SIG-M5 (cell line): ENCODE measurements around the gene NPTX1.

Source experiments
- DNase-seq: peaks from one replicate; lab custom pipeline; 2025; lab: John Stamatoyannopoulos, UW

The NPTX1 gene

DNA sequence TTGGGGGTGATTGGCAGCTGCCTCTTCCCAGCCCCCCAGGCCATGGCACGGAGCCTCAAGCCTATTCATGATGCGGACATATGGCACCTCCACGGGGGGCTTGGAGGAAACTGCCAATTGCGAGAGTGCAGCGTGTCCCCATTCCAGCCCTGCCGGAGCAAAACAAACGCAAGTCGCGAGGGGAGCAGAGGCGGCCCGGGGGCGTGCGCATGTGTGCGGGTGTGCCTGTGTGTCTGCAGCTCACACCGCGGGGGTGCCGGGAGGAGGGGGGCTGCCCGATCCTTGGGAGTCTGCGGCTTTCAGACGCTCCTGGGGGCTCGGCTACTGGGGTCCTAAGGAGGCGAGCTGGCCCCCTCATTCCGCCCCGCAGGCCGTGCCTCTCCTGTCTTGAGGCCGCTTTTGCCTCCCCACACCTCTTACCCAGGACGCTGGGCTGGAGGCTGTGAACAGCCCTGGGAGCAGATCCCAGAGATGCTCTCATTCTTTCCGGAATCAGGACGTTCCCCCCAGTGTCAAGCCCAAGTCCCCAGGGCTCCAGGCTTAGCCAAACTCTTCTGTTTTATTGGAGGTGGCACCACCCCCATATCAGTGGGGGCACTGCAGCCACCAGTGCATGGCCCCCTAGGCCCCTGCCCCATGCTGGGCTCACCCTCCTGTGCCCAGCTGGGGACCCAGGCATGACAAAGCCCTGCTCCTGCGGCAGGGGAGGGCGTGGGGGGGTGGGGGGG, 32.3 kb downstream of the NPTX1 start:
- DNase-seq: no peak

GRCh38 chr17:80443498-80443897, 32.9 kb downstream of the NPTX1 start:
- DNase-seq: no peak

DNA sequence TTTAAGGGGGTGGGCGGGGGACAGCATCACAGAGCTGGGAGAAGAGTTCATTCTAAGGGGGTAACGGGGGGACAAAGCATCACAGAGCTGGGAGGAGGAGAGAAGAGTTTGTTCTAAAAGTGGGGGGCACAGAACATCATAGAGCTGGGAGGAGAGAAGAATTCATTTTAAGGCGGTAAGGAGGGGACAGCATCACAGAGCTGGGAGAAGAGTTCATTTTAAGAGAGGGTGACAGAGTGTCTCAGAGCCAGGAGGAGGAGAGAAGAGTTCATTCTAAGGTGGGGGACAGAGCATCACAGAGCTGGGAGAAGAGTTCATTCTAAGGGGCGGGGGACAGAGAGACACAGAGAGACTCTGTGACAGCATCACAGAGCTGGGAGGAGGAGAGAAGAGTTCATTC, 33.6 kb downstream of the NPTX1 start:
- DNase-seq: no peak

GRCh38 chr17:80442323-80442659, 34.1 kb downstream of the NPTX1 start:
- no peak for DNase-seq

DNA sequence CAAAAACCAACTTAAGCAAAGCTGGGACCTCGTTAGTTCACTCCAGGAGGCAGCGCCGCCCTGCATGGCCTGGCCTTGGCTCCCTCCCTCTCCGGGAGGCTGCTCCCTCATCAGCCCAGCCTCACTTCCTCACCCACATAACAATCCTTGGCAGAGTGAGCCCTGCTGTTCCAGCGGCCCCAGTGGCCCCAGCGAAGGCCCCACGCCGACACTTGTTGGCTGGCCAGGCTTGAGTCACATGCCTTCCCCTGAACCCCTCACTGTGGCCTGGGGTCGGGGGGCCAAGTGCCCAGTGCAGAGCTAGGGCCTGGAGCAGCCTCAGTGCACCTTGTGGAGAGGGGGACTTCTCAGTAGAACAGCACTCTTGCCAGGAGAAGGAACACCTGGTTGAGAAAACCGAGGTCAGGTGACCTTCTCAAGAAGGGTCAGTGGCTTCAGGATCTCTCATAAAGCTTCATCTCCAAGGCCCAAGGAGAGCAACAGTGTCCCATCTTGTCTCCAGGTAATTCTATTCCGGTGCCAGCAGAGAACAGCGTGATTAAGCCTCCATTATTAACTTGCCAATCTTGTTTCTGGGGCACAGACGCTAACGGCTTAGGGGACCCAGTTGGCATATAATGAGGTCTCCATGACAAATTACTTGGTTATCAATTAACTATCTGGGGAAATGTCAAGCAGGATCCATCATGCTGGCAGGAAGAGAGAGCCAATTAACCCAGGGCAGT, 34.6 kb downstream of the NPTX1 start:
- no peak for DNase-seq

DNA sequence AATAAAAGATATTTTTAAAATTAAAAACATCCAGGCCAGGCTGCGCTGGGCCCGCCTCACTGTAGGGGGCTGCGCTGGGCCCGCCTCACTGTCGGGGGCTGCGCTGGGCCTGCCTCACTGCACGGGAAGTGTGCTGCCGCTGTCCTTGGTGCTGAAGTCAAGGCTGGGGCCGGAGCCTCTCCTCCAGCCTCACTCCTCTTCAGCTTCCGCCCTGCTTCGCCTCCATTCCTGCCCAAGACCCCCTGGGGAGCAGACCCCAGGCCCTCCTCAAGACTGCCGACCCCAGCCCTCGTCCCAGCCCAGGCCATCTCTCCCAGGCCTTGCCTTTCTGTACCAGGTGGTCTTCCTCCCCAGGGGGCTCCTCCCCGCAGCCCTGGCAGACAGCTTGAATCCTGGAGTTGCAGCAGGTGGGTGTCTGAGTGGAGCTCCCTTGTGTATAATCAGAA, 35.3 kb downstream of the NPTX1 start:
- DNase-seq: no peak

GRCh38 chr17:80439499-80439898, 36.9 kb downstream of the NPTX1 start:
- no peak for DNase-seq

- no peak for DNase-seq
Measured at GRCh38 chr17:80438806-80439205, 37.6 kb downstream of the NPTX1 start.

GRCh38 chr17:80437532-80437931, 38.9 kb downstream of the NPTX1 start:
- no peak for DNase-seq

- no peak for DNase-seq
Measured at GRCh38 chr17:80433916-80434666, 42.3 kb downstream of the NPTX1 start.

DNA sequence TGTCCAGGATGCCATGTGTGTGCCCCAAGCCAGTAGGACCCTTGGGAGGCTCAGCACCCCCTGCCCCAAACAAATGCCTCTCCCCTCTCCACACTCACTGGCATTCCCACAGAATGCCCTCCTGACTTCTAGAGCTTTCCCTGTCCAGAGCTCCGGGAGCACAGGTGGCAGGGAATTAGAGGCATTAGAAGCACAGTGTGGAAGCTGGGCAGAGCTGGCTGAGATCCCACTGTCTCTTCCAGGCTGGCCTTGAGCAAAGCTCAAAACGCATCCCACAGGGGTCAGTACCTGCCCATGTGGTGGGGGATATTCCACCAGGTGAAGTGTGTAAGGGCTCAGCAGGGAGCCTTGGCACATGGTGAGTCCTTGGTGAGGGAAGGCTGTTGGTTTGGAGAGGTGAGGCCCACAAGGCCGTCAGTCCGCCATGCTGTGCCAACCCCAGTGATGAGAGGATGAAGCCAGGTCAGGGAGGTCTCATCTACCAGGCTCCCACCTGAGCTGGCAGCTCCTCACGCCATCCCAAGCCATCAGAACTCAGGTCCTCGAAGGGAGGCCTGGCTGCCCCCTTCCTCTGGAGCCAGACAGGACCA, 43.4 kb downstream of the NPTX1 start:
- DNase-seq: no peak

GRCh38 chr17:80432350-80432955, 44.0 kb downstream of the NPTX1 start:
- DNase-seq: no peak

- no peak for DNase-seq
Measured at GRCh38 chr17:80431246-80432195, 44.9 kb downstream of the NPTX1 start.

- DNase-seq: no peak
Measured at GRCh38 chr17:80430446-80431245, 45.8 kb downstream of the NPTX1 start.

- DNase-seq: no peak
Measured at GRCh38 chr17:80429356-80430275, 46.8 kb downstream of the NPTX1 start.

- no peak for DNase-seq
Measured at GRCh38 chr17:80428796-80429195, 47.6 kb downstream of the NPTX1 start.

- DNase-seq: no peak
Measured at GRCh38 chr17:80428363-80428762, 48.0 kb downstream of the NPTX1 start.

GRCh38 chr17:80427366-80428282, 48.8 kb downstream of the NPTX1 start:
- DNase-seq: no peak
